ENCODE measurements around the gene ZNF532. TPM values are rescaled to one million over a fixed set of nuclear protein-coding genes. Genes with fewer than 3 reads are reported as not detected.

The ZNF532 gene
- total RNA-seq, 1 donor from 2014 or later: 1.5 TPM

- intact Hi-C loops (cut with micrococcal nuclease): no loop called here
- no peak overlapping the region for H3K4me3 Mint-ChIP-seq
- H3K4me1 Mint-ChIP-seq (ENCODE audit: low read depth): no peaks in the 10 kb centered on the region
- H3K27ac Mint-ChIP-seq: no peak overlapping the region
- no peaks in the 10 kb centered on the region for H3K9me3 Mint-ChIP-seq
- no peak for DNase-seq (ENCODE audit: low spot score)
- peaks cover 1% of the 10 kb centered on the region for H3K27me3 Mint-ChIP-seq (ENCODE audit: insufficient read depth)
- no peaks in the 10 kb centered on the region for H3K36me3 Mint-ChIP-seq (ENCODE audit: low read depth)
These were observed 161.7 kb downstream of the ZNF532 start for GRCh38 chr18:59026364-59026763.

- H3K27ac Mint-ChIP-seq: no peak overlapping the region
These were observed 162.2 kb downstream of the ZNF532 start for GRCh38 chr18:59026831-59027410.

DNA sequence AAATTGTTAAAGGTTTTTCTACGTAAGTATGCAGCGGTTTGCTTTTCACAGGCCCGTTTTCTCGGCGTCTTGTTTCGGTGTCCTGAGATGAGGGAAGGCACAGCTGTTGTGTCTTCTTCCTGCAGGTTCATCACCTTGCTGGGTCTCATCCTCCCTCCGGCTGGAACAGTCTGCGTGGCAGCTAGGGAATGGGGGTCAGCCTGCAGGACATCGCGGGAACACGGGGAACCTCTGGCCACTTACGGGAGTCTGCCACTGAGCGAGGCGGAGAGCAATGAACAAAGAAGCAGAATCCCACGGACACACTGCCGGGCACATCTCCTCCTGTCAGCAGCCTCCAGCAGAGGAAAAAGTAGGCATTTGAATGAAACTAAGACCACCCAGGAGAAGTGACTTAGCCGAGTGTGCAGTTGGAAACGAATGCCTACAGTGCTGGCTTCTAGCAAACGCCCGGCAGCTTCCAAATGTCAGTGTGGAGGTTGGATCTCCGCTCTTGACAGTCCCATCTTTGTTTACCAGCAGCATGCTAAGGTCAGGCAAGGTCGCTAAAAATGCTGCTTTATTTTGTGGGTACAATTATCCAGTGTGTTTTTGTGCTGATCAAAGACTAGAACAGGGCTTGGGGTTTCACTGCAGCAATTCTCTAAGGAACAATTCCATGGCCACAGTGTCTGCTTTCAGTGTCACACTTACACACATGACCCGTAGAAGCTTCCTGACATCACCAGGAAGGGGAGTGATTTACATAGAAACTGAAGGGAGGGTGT is 165.2 kb downstream of the ZNF532 start:
- Mint-ChIP-seq H3K9me3 (no peaks in the 10 kb centered on the region), H3K36me3 (ENCODE audit: low read depth) (no peaks in the 10 kb centered on the region), H3K27ac (no peak overlapping the region), H3K4me3 (no peak overlapping the region), H3K4me1 (ENCODE audit: low read depth) (no peaks in the 10 kb centered on the region), H3K27me3 (ENCODE audit: insufficient read depth) (peaks cover 2% of the 10 kb centered on the region)
- no peak for DNase-seq (ENCODE audit: low spot score)
- intact Hi-C loops (cut with micrococcal nuclease): no loop called here

More at GRCh38 chr18:59026831-59027410, 162.2 kb downstream of the ZNF532 start:
- no peak overlapping the region for H3K4me3 Mint-ChIP-seq
- H3K4me1 Mint-ChIP-seq (ENCODE audit: low read depth): no peaks in the 10 kb centered on the region
- H3K27me3 Mint-ChIP-seq (ENCODE audit: insufficient read depth): peaks cover 2% of the 10 kb centered on the region
- no peak for DNase-seq (ENCODE audit: low spot score)
- H3K9me3 Mint-ChIP-seq: no peaks in the 10 kb centered on the region
- intact Hi-C loops (cut with micrococcal nuclease): no loop called here
- H3K36me3 Mint-ChIP-seq (ENCODE audit: low read depth): no peaks in the 10 kb centered on the region

- Mint-ChIP-seq H3K27me3 (ENCODE audit: insufficient read depth) (peaks cover 2% of the 10 kb centered on the region), H3K36me3 (ENCODE audit: low read depth) (no peaks in the 10 kb centered on the region), H3K9me3 (no peaks in the 10 kb centered on the region), H3K4me3 (no peak overlapping the region), H3K4me1 (ENCODE audit: low read depth) (no peaks in the 10 kb centered on the region), H3K27ac (no peak overlapping the region)
- no peak for DNase-seq (ENCODE audit: low spot score)
- intact Hi-C loops (cut with micrococcal nuclease): no loop called here
These were observed 167.6 kb downstream of the ZNF532 start for GRCh38 chr18:59032308-59032707.

- Mint-ChIP-seq H3K9me3 (no peaks in the 10 kb centered on the region), H3K36me3 (ENCODE audit: low read depth) (no peaks in the 10 kb centered on the region), H3K4me1 (ENCODE audit: low read depth) (peaks cover 3% of the 10 kb centered on the region), H3K27me3 (ENCODE audit: insufficient read depth) (peaks cover 2% of the 10 kb centered on the region), H3K4me3 (no peak overlapping the region), H3K27ac (no peak overlapping the region)
- DNase-seq (ENCODE audit: low spot score): no peak
- intact Hi-C loops (cut with micrococcal nuclease): no loop called here
These were observed 168.7 kb downstream of the ZNF532 start for GRCh38 chr18:59033359-59033758.

- peaks cover 2% of the 10 kb centered on the region for H3K27me3 Mint-ChIP-seq (ENCODE audit: insufficient read depth)
- intact Hi-C loops (cut with micrococcal nuclease): no loop called here
- peaks cover 4% of the 10 kb centered on the region for H3K4me1 Mint-ChIP-seq (ENCODE audit: low read depth)
- H3K27ac Mint-ChIP-seq: no peak overlapping the region
- no peaks in the 10 kb centered on the region for H3K36me3 Mint-ChIP-seq (ENCODE audit: low read depth)
- no peak overlapping the region for H3K4me3 Mint-ChIP-seq
- H3K9me3 Mint-ChIP-seq: no peaks in the 10 kb centered on the region
- no peak for DNase-seq (ENCODE audit: low spot score)
These were observed 169.3 kb downstream of the ZNF532 start for GRCh38 chr18:59033974-59034373.

DNA sequence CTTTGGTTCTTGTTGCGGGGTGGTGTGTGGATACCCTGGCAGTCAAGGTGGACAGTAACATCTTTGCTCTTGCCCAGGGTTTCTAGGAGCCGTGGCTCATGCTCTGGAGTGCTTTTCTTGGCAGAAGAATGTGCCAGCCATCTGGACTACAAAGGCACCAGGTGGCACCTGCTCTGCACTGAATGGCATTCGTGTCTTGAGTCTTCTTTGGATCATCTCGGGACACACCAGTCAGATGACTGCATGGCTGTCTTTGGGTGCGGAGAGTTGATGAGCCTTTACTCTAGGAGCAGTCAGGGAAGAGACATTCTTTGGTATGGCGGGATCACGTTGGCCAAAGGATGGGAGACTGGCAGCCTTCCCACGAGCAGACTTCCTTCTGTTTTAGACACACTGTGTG is 170.9 kb downstream of the ZNF532 start:
- Mint-ChIP-seq H3K4me1 (ENCODE audit: low read depth) (peaks cover 4% of the 10 kb centered on the region), H3K27ac (no peak overlapping the region), H3K4me3 (no peak overlapping the region), H3K27me3 (ENCODE audit: insufficient read depth) (peaks cover 2% of the 10 kb centered on the region), H3K9me3 (no peaks in the 10 kb centered on the region), H3K36me3 (ENCODE audit: low read depth) (no peaks in the 10 kb centered on the region)
- no peak for DNase-seq (ENCODE audit: low spot score)
- intact Hi-C loops (cut with micrococcal nuclease): no loop called here

Other genes starting within 250 kb of the ZNF532 start
- gene ALPK2, start 235.8 kb upstream of the ZNF532 start, total RNA-seq: 0.16 and 0.47 TPM in 2 replicates
- 32.4 and 34.1 TPM in 2 replicates for gene MALT1, start 193.4 kb upstream of the ZNF532 start, total RNA-seq